Mucosa of rectum (tissue), 2 donors: Measurements from ENCODE around the gene TAS2R10.

Experiments
- H3K27ac ChIP-seq, 2 donors: one replicate each; pipeline ENCODE4 v1.7.0; 2013; ENCODE audit warnings: inconsistent platforms in 2 of 2, low read depth in 2 of 2, low read length in 2 of 2
- H3K27me3 ChIP-seq, 2 donors: one replicate each; pipeline ENCODE4 v1.7.0; 2013; ENCODE audit warnings: low read length in 2 of 2; ENCODE audit not compliant: control insufficient read depth in 2 of 2, insufficient read depth in 2 of 2
- H3K36me3 ChIP-seq, 2 donors: one replicate each; pipeline ENCODE4 v1.7.0; 2013; ENCODE audit warnings: low read length in 2 of 2; ENCODE audit not compliant: control insufficient read depth in 2 of 2, insufficient read depth in 2 of 2
- H3K4me1 ChIP-seq, 2 donors: one replicate each; pipeline ENCODE4 v1.7.0; 2013; ENCODE audit warnings: low read length in 2 of 2, mild to moderate bottlenecking in 1 of 2; ENCODE audit not compliant: control insufficient read depth in 2 of 2, insufficient read depth in 2 of 2
- H3K4me3 ChIP-seq, 2 donors: one replicate each; pipeline ENCODE4 v1.7.0; 2013; ENCODE audit warnings: low read length in 2 of 2
- H3K9ac ChIP-seq, 2 donors: one replicate each; pipeline ENCODE4 v1.7.0; 2013; ENCODE audit warnings: low read length in 2 of 2, low read depth in 1 of 2, mild to moderate bottlenecking in 1 of 2
- H3K9me3 ChIP-seq, 2 donors: one replicate each; pipeline ENCODE4 v1.7.0; 2013; ENCODE audit warnings: low read length in 2 of 2; ENCODE audit not compliant: control insufficient read depth in 2 of 2
- donor health status: healthy.
- donor health status: Normal muscosa, but diverticular disease.

The TAS2R10 gene, protein sequence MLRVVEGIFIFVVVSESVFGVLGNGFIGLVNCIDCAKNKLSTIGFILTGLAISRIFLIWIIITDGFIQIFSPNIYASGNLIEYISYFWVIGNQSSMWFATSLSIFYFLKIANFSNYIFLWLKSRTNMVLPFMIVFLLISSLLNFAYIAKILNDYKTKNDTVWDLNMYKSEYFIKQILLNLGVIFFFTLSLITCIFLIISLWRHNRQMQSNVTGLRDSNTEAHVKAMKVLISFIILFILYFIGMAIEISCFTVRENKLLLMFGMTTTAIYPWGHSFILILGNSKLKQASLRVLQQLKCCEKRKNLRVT

GRCh38 chr12:10826258-10826657 is at the start of gene TAS2R10:
Gene TAS2R10, minus strand, starts transcription at chr12:10826358. Its CDS starts 89 bp downstream, at chr12:10826269.
- Histone ChIP-seq H3K9ac (no peak within 1 kb of the TSS), H3K4me3 (no peak within 1 kb of the TSS), H3K9me3 (no peaks in the 10 kb centered on the region), H3K27me3 (no peaks in the 10 kb centered on the region), H3K27ac (no peak within 1 kb of the TSS), H3K36me3 (no peaks in the 10 kb centered on the region), H3K4me1 (no peaks in the 10 kb centered on the region)

DNA sequence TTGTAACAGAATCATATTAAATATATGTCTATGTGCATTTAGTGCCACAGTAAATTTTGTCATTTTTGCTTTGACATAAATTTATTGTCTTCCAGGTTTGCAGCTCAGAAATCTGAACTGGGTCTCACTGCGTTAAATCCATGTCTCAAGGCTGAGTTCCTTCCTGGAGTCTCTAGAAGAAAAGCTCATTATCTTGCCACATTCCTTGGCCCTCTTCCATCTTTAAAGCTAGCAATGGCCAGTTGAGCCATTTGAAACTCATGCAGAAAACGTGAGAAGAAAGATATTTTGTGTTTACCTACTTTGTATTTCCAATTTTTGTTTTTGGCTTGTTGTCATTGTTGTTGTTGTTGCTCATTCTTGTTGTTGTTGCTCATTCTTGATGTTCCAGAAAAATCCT is 47.2 kb upstream of the TAS2R10 start:
- peaks cover 5 to 7% of the 10 kb centered on the region in 2 donors for H3K36me3 ChIP-seq
- H3K9ac ChIP-seq = no peak overlapping the region
- no peaks in the 10 kb centered on the region for H3K4me1 ChIP-seq
- no peak overlapping the region for H3K4me3 ChIP-seq
- no peaks in the 10 kb centered on the region for H3K9me3 ChIP-seq
- H3K27me3 ChIP-seq = no peaks in the 10 kb centered on the region
- H3K27ac ChIP-seq = no peak overlapping the region

DNA sequence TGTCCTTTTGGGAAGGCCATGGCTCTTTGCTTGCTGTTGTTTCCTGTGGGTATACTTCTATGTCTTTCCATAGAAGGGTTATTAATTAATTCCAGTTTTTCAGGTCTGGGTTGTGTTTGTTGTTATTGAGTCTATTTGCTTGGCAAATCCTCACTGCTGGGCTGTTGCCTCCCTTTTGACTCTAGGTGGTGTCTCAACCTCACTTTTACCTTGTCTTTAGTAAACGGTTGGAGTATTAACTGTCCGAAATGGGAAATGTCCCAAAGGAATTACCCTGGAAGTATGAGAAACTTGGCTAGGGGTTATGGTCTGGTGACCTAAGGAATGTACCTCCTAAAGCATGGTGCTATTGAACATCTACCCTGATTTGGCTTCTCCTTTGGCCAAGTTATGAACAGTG is 41.2 kb upstream of the TAS2R10 start:
- Histone ChIP-seq H3K36me3 (peaks cover 0 to 3% of the 10 kb centered on the region in 2 donors), H3K27ac (no peak overlapping the region), H3K4me1 (no peaks in the 10 kb centered on the region), H3K4me3 (no peak overlapping the region), H3K9me3 (no peaks in the 10 kb centered on the region), H3K9ac (no peak overlapping the region), H3K27me3 (no peaks in the 10 kb centered on the region)

DNA sequence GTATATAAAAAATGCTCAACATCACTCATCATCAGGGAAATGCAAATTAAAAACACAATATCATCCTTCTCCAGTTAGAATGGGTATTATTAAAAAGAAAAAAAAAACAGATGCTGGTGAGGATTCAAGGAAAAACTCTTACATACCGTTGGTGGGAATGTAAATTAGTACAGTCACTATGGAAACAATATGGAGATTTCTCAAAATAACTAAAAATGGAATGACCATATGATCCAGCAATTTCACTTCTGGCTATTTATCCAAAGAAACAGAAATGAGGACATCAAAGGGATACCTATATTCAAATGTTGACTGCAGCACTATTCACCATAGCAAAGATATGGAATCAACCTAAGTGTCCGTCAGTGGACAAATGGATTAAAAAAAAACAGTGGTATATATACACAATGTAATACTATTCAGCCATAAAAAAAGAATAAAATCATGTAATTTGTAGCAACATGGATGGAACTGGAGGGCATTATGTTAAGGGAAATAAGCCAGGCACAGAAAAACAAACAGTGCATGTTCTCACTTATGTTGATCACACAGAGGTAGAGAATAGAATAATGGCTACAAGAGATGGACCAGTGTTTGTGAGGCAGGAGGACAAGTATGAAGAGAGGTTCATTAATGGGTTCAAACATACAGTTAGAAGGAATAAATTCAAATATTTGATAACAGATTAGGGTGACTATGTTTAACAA is 37.5 kb upstream of the TAS2R10 start:
- Histone ChIP-seq H3K4me3 (no peak overlapping the region), H3K9me3 (no peaks in the 10 kb centered on the region), H3K36me3 (peaks cover 0 to 3% of the 10 kb centered on the region in 2 donors), H3K4me1 (no peaks in the 10 kb centered on the region), H3K27ac (no peak overlapping the region), H3K9ac (no peak overlapping the region), H3K27me3 (no peaks in the 10 kb centered on the region)

DNA sequence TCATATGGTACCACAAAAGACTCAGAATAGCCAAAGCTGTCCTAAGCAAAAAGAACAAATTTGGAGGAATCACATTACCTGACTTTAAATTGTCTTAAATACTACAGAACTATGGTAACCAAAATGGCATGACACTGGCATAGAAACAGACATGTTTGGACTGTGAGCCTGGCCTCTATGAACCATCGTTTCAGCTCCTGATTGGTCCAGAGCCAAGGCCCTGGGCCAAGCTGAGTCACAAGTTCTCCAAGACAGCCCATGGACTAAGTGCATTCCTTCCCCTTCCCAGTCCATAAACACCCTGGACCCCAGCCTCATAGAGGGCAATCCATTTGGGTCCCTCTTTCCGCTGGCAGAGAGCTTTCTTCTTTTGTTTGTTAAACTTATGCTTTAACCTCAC is 35.2 kb upstream of the TAS2R10 start:
- H3K27me3 ChIP-seq = no peaks in the 10 kb centered on the region
- no peak overlapping the region for H3K4me3 ChIP-seq
- no peaks in the 10 kb centered on the region for H3K4me1 ChIP-seq
- H3K36me3 ChIP-seq = no peaks in the 10 kb centered on the region
- H3K9me3 ChIP-seq = no peaks in the 10 kb centered on the region
- H3K27ac ChIP-seq = no peak overlapping the region
- H3K9ac ChIP-seq = no peak overlapping the region

DNA sequence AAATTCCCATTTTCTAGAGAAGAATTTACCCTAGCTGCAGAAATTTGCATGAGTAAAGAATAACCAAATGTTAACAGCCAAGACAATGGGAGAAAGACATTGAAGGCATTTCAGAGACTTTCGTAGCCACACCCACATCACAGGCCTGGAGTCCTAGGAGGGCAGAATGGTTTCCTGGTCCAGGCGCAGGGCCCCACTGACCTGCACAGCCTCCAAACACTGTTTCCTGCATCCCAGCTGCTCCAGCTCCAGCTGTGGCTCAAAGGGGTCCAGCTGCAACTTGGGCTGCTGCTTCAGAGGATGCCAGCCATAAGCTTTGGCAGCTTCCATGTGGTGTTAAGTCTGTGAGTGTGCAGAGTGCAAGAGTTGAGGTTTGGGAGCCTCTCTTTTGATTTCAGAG is 29.6 kb upstream of the TAS2R10 start:
- peaks cover 4% of the 10 kb centered on the region in 2 donors for H3K9me3 ChIP-seq
- H3K4me3 ChIP-seq = no peak overlapping the region
- H3K27me3 ChIP-seq = no peaks in the 10 kb centered on the region
- no peaks in the 10 kb centered on the region for H3K4me1 ChIP-seq
- no peak overlapping the region for H3K27ac ChIP-seq
- peaks cover 4 to 6% of the 10 kb centered on the region in 2 donors for H3K36me3 ChIP-seq
- no peak overlapping the region for H3K9ac ChIP-seq

- Histone ChIP-seq H3K9me3 (peaks cover 4% of the 10 kb centered on the region in 2 donors), H3K36me3 (peaks cover 4 to 6% of the 10 kb centered on the region in 2 donors)
Observed at GRCh38 chr12:10853776-10854175, 27.6 kb upstream of the TAS2R10 start.

DNA sequence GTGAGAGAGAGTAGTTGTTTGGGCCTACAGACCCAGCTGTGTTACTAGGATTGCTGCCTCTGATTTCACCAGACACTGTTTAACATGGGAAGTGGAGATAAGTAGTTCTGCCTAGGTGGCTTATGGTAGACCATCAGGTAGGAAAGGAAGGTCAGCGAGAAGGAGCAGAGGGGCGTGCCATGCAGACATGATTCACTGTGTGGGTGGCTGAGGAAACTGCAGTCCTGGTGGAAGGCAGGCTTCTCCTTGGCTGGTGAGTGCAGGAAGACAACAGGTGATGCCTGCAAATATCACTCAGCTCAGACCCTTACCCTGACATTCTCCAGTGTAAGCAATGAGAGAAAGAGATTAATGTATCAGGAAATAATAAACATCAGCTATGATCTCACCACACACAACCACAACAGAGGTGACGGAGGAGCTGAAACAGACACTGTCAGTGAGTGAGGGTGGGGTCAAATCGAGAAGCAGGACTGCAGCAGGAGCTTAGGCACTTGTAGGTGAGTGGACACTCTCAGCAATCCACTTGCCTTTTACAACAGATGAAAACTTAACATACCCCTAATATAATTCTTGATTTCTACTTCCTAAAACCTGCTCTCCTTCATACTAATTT is 25.2 kb upstream of the TAS2R10 start:
- no peaks in the 10 kb centered on the region for H3K27me3 ChIP-seq
- H3K4me1 ChIP-seq = no peaks in the 10 kb centered on the region
- peaks cover 4% of the 10 kb centered on the region in 2 donors for H3K9me3 ChIP-seq
- H3K27ac ChIP-seq = no peak overlapping the region
- H3K4me3 ChIP-seq = no peak overlapping the region
- H3K36me3 ChIP-seq = peaks cover 4 to 9% of the 10 kb centered on the region in 2 donors
- H3K9ac ChIP-seq = no peak overlapping the region

More at GRCh38 chr12:10853776-10854175, 27.6 kb upstream of the TAS2R10 start:
- Histone ChIP-seq H3K4me1 (no peaks in the 10 kb centered on the region), H3K27me3 (no peaks in the 10 kb centered on the region), H3K27ac (no peak overlapping the region), H3K4me3 (no peak overlapping the region), H3K9ac (no peak overlapping the region)

DNA sequence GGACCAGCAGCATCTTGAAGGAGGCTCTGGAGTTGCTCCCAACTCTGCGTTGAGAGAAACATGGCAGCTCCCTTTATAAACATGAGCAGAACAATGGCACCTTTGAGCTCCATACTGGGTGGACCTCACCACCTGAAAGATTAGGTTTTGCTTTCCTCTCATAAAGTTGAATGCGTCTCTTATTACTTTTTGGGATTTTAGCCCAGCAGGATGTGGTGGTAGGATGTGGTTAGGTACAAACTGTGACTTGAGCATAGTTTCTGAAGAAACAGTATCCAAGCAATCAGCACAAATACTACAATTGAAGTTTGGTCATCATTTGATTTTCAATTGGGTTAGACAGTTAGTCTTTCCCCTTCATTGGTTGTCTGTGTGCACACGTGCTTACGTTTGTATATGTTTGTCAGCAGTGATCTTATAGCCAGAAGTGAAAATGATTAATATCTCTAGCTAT is 23.3 kb upstream of the TAS2R10 start, which contains the start of gene PRR4:
Gene PRR4, minus strand, starts transcription at position 51 of the 454 bp plus-strand sequence. Its CDS starts 38 bp downstream, at position 13.
- H3K27ac ChIP-seq = no peak within 1 kb of the TSS
- no peaks in the 10 kb centered on the region for H3K4me1 ChIP-seq
- no peak within 1 kb of the TSS for H3K9ac ChIP-seq
- no peak within 1 kb of the TSS for H3K4me3 ChIP-seq
- peaks cover 0 to 6% of the 10 kb centered on the region in 2 donors for H3K36me3 ChIP-seq
- no peaks in the 10 kb centered on the region for H3K27me3 ChIP-seq
- no peaks in the 10 kb centered on the region for H3K9me3 ChIP-seq

GRCh38 chr12:10847744-10848143 is 21.6 kb upstream of the TAS2R10 start:
- H3K36me3 ChIP-seq = peaks cover 0 to 8% of the 10 kb centered on the region in 2 donors
- H3K27ac ChIP-seq = no peak overlapping the region
- no peak overlapping the region for H3K9ac ChIP-seq
- H3K4me3 ChIP-seq = no peak overlapping the region
- H3K27me3 ChIP-seq = no peaks in the 10 kb centered on the region
- H3K4me1 ChIP-seq = no peaks in the 10 kb centered on the region
- no peaks in the 10 kb centered on the region for H3K9me3 ChIP-seq
